Gastroesophageal sphincter (tissue), 4 donors: ENCODE results near the gene SUPT4H1. TPM values are rescaled to one million over a fixed set of nuclear protein-coding genes. Genes with fewer than 3 reads are reported as not detected.
A peak's percentile ranks its signal among the peaks of the same experiment; 100 is the strongest.

Experiments used
- ATAC-seq: fragments of 150-250 bp; one replicate; pipeline ENCODE4 v1.9.1; 2016; ENCODE audit warnings: mild to moderate bottlenecking, moderate library complexity
- H3K27ac ChIP-seq, 4 donors: fragments of 200-600 bp; sonication (generic) in 3 of 4; 1 replicate in 3 of 4; 2 replicates in 1 of 4; pipeline ENCODE4 v1.5.1; 2016 to 2019
- H3K27me3 ChIP-seq: fragments of 200-600 bp; sonication (generic); one replicate; pipeline ENCODE4 v1.5.1; 2019
- H3K36me3 ChIP-seq, 2 donors: fragments of 200-600 bp; sonication (generic); one replicate each; pipeline ENCODE4 v1.5.1; 2019; ENCODE audit warnings: control low read depth in 1 of 2
- H3K4me1 ChIP-seq, 3 donors: fragments of 200-600 bp; sonication (generic); 1 replicate in 2 of 3; 2 replicates in 1 of 3; pipeline ENCODE4 v1.5.1; 2016 to 2019; ENCODE audit warnings: control low read depth in 2 of 3
- H3K4me3 ChIP-seq, 2 donors: fragments of 200-600 bp; sonication (generic); one replicate each; pipeline ENCODE4 v1.5.1; 2019; ENCODE audit warnings: mild to moderate bottlenecking in 1 of 2, moderate library complexity in 1 of 2
- H3K9me3 ChIP-seq, 3 donors: fragments of 200-600 bp; sonication (generic); one replicate each; pipeline ENCODE4 v1.5.1; 2017 to 2019; ENCODE audit warnings: control low read depth in 2 of 3
- EP300 ChIP-seq: sonication (generic); formaldehyde crosslinking; IDR thresholded peaks from one replicate; pipeline ENCODE4 v1.6.1; 2017; ENCODE audit warnings: antibody characterized with exemption, mild to moderate bottlenecking
- POLR2A ChIP-seq, 2 donors: fragments of 450-650 bp; IDR thresholded peaks; one replicate each; pipeline ENCODE4 v1.6.1; 2017; ENCODE audit warnings: antibody characterized with exemption in 2 of 2, mild to moderate bottlenecking in 2 of 2, moderate library complexity in 1 of 2
- POLR2AphosphoS5 ChIP-seq: sonication (generic); formaldehyde crosslinking; IDR thresholded peaks from one replicate; pipeline ENCODE4 v1.6.1; 2017; ENCODE audit warnings: antibody characterized with exemption
- WGBS, 2 donors: methylation state at CpG; one replicate each; pipeline ENCODE4 v1.1.5; 2018; ENCODE audit warnings: low coverage in 1 of 2; 5-methylcytosine and 5-hydroxymethylcytosine counted together
- total RNA-seq, 4 donors: library from RNA; depleted of rRNA; stranded (reverse); fragments of >200 nt; gene quantifications; one replicate each; pipeline ENCODE4 v1.1.0, GENCODE V29; 2016
- TF ChIP-seq, protein P1 (sequence below), 4 experiments: fragments of 200-600 bp in 2 of 4; fragments of 450-650 bp in 2 of 4; sonication (generic) in 1 of 4; IDR thresholded peaks; one replicate each; pipeline ENCODE4 v1.5.1; 2017 to 2019; ENCODE audit warnings: antibody characterized with exemption in 4 of 4, mild to moderate bottlenecking in 2 of 4, moderate library complexity in 2 of 4

Gene SUPT4H1
- total RNA-seq, 4 donors from 2014 or later = 40.1 to 55.4 (median 45.1) TPM

DNA sequence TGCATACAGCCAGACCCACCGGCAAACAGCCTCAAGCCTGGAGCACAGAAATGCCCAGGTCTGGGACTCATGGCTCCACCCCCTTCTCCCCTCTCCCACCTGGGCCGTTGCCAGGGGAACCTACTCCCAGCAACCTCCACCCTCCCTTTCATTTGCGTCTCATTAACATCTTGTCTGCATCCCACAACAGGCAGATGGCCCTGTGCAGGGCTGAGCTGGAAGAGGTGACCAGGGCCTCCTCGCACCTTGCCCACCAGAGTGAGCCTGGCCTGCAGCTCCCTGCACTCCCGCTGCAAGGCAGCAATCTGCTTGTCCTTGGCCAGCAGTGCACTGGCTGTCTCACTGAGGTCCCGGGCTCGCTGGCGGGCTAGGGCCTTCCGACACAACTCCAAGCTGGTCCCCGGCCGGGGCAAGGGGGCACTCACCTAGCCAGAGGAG is 26.7 kb downstream of the SUPT4H1 start:
- WGBS, 2 donors = 17 to 20% methylated on average over 1 to 2 of the region's 11 CpGs
- TF ChIP-seq POLR2AphosphoS5 (no peak), POLR2A (IDR thresholded peaks at IDR 0.05) (no peak), EP300 (no peak)
- TF ChIP-seq, protein P1, sequence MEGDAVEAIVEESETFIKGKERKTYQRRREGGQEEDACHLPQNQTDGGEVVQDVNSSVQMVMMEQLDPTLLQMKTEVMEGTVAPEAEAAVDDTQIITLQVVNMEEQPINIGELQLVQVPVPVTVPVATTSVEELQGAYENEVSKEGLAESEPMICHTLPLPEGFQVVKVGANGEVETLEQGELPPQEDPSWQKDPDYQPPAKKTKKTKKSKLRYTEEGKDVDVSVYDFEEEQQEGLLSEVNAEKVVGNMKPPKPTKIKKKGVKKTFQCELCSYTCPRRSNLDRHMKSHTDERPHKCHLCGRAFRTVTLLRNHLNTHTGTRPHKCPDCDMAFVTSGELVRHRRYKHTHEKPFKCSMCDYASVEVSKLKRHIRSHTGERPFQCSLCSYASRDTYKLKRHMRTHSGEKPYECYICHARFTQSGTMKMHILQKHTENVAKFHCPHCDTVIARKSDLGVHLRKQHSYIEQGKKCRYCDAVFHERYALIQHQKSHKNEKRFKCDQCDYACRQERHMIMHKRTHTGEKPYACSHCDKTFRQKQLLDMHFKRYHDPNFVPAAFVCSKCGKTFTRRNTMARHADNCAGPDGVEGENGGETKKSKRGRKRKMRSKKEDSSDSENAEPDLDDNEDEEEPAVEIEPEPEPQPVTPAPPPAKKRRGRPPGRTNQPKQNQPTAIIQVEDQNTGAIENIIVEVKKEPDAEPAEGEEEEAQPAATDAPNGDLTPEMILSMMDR (IDR thresholded peaks at IDR 0.05) = no peak
- Histone ChIP-seq H3K4me1 (peaks cover 0 to 40% (median 8%) of the 10 kb centered on the region in 3 donors), H3K27ac (no peak overlapping the region), H3K9me3 (no peaks in the 10 kb centered on the region), H3K4me3 (peak overlapping the region in 1 of 2 donors; percentile 83), H3K27me3 (no peaks in the 10 kb centered on the region), H3K36me3 (peaks cover 0 to 22% of the 10 kb centered on the region in 2 donors)
- ATAC-seq = no peak

DNA sequence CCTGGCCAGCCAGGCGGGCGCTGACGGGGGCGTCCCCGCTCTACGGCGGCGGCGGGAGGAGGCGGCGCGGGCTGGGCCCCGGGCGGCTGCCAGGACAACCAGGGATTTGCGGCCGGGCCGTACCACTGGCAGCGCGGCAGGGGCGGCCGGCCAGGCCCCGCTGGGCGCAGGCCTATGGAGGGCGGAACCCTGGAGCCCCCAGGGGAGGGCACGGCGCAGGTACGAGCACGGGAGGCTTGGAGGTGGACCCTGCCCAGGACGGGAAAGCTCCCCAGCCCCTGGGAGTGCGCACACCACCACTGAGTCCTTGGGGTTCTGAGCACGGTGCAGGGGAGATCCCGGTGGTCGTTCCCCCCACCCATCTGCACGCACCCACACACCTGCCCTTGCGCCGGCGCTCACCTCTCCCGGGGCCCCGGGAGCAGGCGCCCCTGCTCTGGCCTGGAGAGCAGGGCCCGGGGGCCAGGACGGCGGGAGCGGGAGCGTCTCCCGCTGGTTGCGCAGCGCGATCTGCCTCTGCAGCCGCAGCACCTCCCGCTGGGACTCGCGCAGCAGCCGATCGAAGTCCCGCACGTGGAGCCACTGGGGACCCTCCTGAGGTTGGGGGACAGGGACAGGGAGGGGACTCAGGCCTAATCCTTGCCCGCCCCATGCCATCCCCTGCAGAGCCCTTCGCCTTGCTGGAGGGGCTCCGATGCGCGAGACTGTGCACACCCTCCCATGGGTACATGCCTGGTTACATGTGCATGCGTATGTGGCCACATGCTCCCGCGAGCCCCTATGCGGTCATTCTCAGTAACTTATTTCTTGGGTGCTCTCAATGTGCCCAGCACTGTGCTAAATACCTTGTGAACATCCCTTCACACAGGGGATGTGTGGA is 27.4 kb downstream of the SUPT4H1 start:
- TF ChIP-seq POLR2A (IDR thresholded peaks at IDR 0.05) = peak in 1 of 2 donors; percentile 34
- no peak for TF ChIP-seq EP300
- TF ChIP-seq, protein P1 (IDR thresholded peaks at IDR 0.05) = peak in 1 of 4 experiments; percentile 5
- no peak for TF ChIP-seq POLR2AphosphoS5
- H3K27me3 ChIP-seq = no peaks in the 10 kb centered on the region
- WGBS, 2 donors = 0% methylated on average over 10 of the region's 66 CpGs; no CpG with 5 or more reads in 1 of the 2 donors
- peak overlapping the region in 3 of 4 donors; percentile 69 to 79 (median 79) for H3K27ac ChIP-seq
- H3K9me3 ChIP-seq = no peaks in the 10 kb centered on the region
- peaks cover 0 to 40% (median 8%) of the 10 kb centered on the region in 3 donors for H3K4me1 ChIP-seq
- peaks cover 0 to 28% of the 10 kb centered on the region in 2 donors for H3K36me3 ChIP-seq
- H3K4me3 ChIP-seq = peak overlapping the region; percentile 60 to 83
- peak; percentile 80 for ATAC-seq

DNA sequence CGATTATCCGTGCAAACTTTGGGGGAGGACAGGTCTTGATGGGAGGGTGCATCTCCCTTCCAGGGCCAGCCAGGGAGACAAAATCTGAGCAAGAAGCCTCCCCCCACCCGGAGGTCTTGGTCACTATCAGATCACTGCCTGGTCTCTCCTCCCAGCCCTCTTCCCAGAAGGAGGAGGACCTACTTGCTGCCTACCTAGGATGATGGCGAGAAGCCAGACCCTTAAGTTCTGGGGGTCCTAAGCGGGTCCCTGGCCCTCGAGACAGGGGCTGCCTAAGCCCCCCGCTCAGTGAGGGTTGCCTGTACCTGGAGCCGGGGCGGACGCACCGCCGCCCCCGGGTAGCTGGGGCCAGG is 28.0 kb downstream of the SUPT4H1 start:
- H3K4me1 ChIP-seq = peaks cover 0 to 39% (median 8%) of the 10 kb centered on the region in 3 donors
- H3K27me3 ChIP-seq = no peaks in the 10 kb centered on the region
- TF ChIP-seq POLR2A (IDR thresholded peaks at IDR 0.05) = peak in 1 of 2 donors; percentile 39
- TF ChIP-seq, protein P1 (IDR thresholded peaks at IDR 0.05) = no peak
- H3K4me3 ChIP-seq = peak overlapping the region; percentile 60 to 83
- no CpG with 5 or more reads among the region's 13 CpGs for WGBS, 2 donors
- H3K27ac ChIP-seq = peak overlapping the region; percentile 20 to 79 (median 74)
- H3K36me3 ChIP-seq = peaks cover 0 to 34% of the 10 kb centered on the region in 2 donors
- no peaks in the 10 kb centered on the region for H3K9me3 ChIP-seq
- peak; percentile 1 for ATAC-seq

DNA sequence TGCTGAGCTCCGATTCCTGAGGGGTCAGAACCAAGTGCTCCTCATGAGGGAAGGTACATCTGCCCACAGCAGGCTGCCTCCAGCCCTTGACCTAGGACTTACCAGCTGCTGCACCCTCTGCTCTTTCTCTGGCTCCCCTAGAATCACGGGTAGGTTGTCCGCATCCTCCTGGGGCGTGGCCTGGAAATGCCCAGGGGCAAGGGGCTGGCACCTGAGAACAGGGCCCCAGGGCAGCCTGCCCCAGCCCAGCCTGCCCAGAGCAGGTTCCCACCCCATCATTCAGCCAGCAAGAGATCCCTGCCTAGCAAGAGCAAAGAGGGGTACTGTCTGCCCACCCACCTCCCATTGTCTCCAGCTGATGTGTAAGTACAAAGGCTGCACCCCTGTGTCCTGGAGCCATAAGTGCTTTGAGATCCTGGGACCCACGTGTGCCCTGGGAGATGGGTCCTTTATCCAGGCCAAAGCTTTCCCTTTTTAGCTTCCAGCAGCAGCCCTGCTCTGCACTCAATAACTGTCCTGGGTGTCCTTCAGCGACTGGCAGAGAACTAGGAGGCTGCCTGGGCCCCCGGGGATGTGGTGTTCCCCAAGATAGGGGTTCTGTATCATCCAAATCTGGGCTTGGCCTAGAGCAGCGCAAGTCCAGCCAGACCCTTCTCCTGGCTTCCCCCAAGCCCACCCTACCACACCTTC is 28.5 kb downstream of the SUPT4H1 start:
- no peaks in the 10 kb centered on the region for H3K9me3 ChIP-seq
- H3K4me1 ChIP-seq = peaks cover 0 to 34% (median 8%) of the 10 kb centered on the region in 3 donors
- H3K27ac ChIP-seq = peak overlapping the region; percentile 20 to 79 (median 74)
- no peaks in the 10 kb centered on the region for H3K27me3 ChIP-seq
- peak overlapping the region; percentile 60 to 83 for H3K4me3 ChIP-seq
- ATAC-seq = no peak
- 67 to 87% methylated on average over 1 to 3 of the region's 8 CpGs for WGBS, 2 donors
- TF ChIP-seq, protein P1 (IDR thresholded peaks at IDR 0.05) = no peak
- TF ChIP-seq EP300 (no peak), POLR2A (IDR thresholded peaks at IDR 0.05) (no peak), POLR2AphosphoS5 (no peak)
- H3K36me3 ChIP-seq = peaks cover 0 to 35% of the 10 kb centered on the region in 2 donors
